GM23338 (cell line): ENCODE results near the gene AHNAK2. TPM values are rescaled to one million over a fixed set of nuclear protein-coding genes. Genes with fewer than 3 reads are reported as not detected.

Source experiments
- ATAC-seq: fragments of 200-7000 bp; cut with Tn5 transposase; 3 replicates; pipeline ENCODE4 v1.9.1; 2020
- DNase-seq: peaks from one replicate; pipeline ENCODE4 v3.0.0-alpha.2; 2015; ENCODE audit warnings: low spot score
- H2AFZ ChIP-seq: fragments of 200-600 bp; sonication (generic); 2 replicates; pipeline ENCODE4 v1.8.0; 2016; ENCODE audit warnings: antibody characterized with exemption, mild to moderate bottlenecking, moderate library complexity
- H3F3A ChIP-seq: fragments of 200-600 bp; sonication (generic); replicated peaks from 2 replicates; pipeline ENCODE4 v1.8.0; 2017; ENCODE audit warnings: antibody characterized with exemption, mixed run types, low read depth
- H3K27ac ChIP-seq: fragments of 200-600 bp; sonication (generic); 2 replicates; pipeline ENCODE4 v1.6.1; 2016; ENCODE audit warnings: low read depth
- H3K27me3 ChIP-seq: fragments of 200-600 bp; sonication (generic); 2 replicates; pipeline ENCODE4 v1.8.0; 2016; ENCODE audit warnings: mild to moderate bottlenecking, mixed run types, moderate library complexity; ENCODE audit not compliant: insufficient read depth
- H3K36me3 ChIP-seq: fragments of 200-600 bp; sonication (generic); 2 replicates; pipeline ENCODE4 v1.8.0; 2016; ENCODE audit warnings: mild to moderate bottlenecking; ENCODE audit not compliant: insufficient read depth
- H3K4me1 ChIP-seq: fragments of 200-600 bp; sonication (generic); 2 replicates; pipeline ENCODE4 v1.8.0; 2016; ENCODE audit warnings: mild to moderate bottlenecking, moderate library complexity; ENCODE audit not compliant: insufficient read depth
- H3K4me2 ChIP-seq: fragments of 200-600 bp; sonication (generic); 2 replicates; pipeline ENCODE4 v1.7.1; 2017; ENCODE audit warnings: mixed run types
- H3K4me3 ChIP-seq: fragments of 200-600 bp; sonication (generic); 2 replicates; pipeline ENCODE4 v1.6.1; 2016; ENCODE audit warnings: mixed run types
- H3K79me2 ChIP-seq: fragments of 200-600 bp; sonication (generic); replicated peaks from 2 replicates; pipeline ENCODE4 v1.8.0; 2017; ENCODE audit warnings: mild to moderate bottlenecking; ENCODE audit not compliant: insufficient read depth
- H3K9me2 ChIP-seq: fragments of 200-600 bp; sonication (generic); 2 replicates; pipeline ENCODE4 v1.8.0; 2017; ENCODE audit not compliant: insufficient read depth
- H4K20me1 ChIP-seq: fragments of 200-600 bp; sonication (generic); replicated peaks from 2 replicates; pipeline ENCODE4 v1.8.0; 2017; ENCODE audit warnings: mild to moderate bottlenecking; ENCODE audit not compliant: insufficient read depth
- H3K27ac Mint-ChIP-seq: 2 replicates; pipeline ENCODE4 v1.8.0; 2020; ENCODE audit warnings: inconsistent platforms, mild to moderate bottlenecking, moderate library complexity, mixed read lengths
- H3K27me3 Mint-ChIP-seq: 3 replicates; pipeline ENCODE4 v1.8.0; 2022; ENCODE audit warnings: low read depth, mild to moderate bottlenecking, moderate library complexity, mixed read lengths, inconsistent platforms; ENCODE audit not compliant: insufficient read depth, poor library complexity
- H3K36me3 Mint-ChIP-seq: 3 replicates; pipeline ENCODE4 v1.8.0; 2021; ENCODE audit warnings: low read depth, mild to moderate bottlenecking, inconsistent platforms, moderate library complexity, mixed read lengths
- H3K4me1 Mint-ChIP-seq: 3 replicates; pipeline ENCODE4 v1.8.0; 2020; ENCODE audit warnings: mild to moderate bottlenecking, inconsistent platforms, mixed read lengths
- H3K4me3 Mint-ChIP-seq: 3 replicates; pipeline ENCODE4 v1.8.0; 2021; ENCODE audit warnings: moderate library complexity, mild to moderate bottlenecking, inconsistent platforms, mixed read lengths
- H3K9me3 Mint-ChIP-seq: 3 replicates; pipeline ENCODE4 v1.8.0; 2020; ENCODE audit warnings: moderate library complexity, mild to moderate bottlenecking, inconsistent platforms, mixed read lengths
- CTCF ChIP-seq, 2 experiments: fragments of 200-600 bp in 1 of 2; sonication (generic) in 1 of 2; conservative IDR thresholded peaks; 2 replicates each; pipeline versions ENCODE4 v1.5.1 to v1.6.1; 2016 to 2017; ENCODE audit warnings: antibody characterized with exemption in 2 of 2, low read depth in 2 of 2, mild to moderate bottlenecking in 2 of 2, moderate library complexity in 1 of 2
- ETS1 ChIP-seq: IDR thresholded peaks from 2 replicates; pipeline ENCODE4 v1.6.1; 2016; ENCODE audit warnings: antibody characterized with exemption
- EZH2phosphoT487 ChIP-seq: fragments of 200-600 bp; sonication (generic); IDR thresholded peaks from one replicate; pipeline ENCODE4 v1.8.1; 2018; ENCODE audit warnings: antibody characterized with exemption; ENCODE audit not compliant: unreplicated experiment
- JUNB ChIP-seq: IDR thresholded peaks from one replicate; pipeline ENCODE4 v1.6.1; 2016; ENCODE audit warnings: antibody characterized with exemption; ENCODE audit not compliant: unreplicated experiment
- POLR2AphosphoS5 ChIP-seq: IDR thresholded peaks from 2 replicates; pipeline ENCODE4 v1.6.1; 2016; ENCODE audit warnings: antibody characterized with exemption, low read depth
- REST ChIP-seq: IDR thresholded peaks from one replicate; pipeline ENCODE4 v1.6.1; 2018; ENCODE audit warnings: antibody characterized with exemption; ENCODE audit not compliant: unreplicated experiment
- ZNF114 ChIP-seq: fragments of 250-450 bp; sonication (Bioruptor Pico); IDR thresholded peaks from 2 replicates; pipeline ENCODE4 v1.5.0; 2020; ENCODE audit warnings: mild to moderate bottlenecking, moderate library complexity
- ZNF331 ChIP-seq: fragments of 250-450 bp; sonication (Bioruptor Pico); IDR thresholded peaks from 2 replicates; pipeline ENCODE4 v1.5.0; 2020; ENCODE audit warnings: low read depth, mild to moderate bottlenecking, moderate library complexity
- polyA plus RNA-seq: library from polyadenylated mRNA; unstranded; fragments of >200 nt; fragmentation: Nextera tagmentation; extraction: Ambion mirVana; gene quantifications from 2 replicates; pipeline ENCODE4 v1.2.1, GENCODE V29; 2016
- total RNA-seq: library from RNA; depleted of rRNA; stranded (reverse); fragments of >200 nt; shearing (Covaris generic); gene quantifications from 2 replicates; pipeline ENCODE4 v1.2.3, GENCODE V29; 2014
- TF ChIP-seq, protein P1 (sequence below): fragments of 250-450 bp; sonication (Bioruptor Pico); IDR thresholded peaks from 2 replicates; pipeline ENCODE4 v1.5.0; 2020; ENCODE audit warnings: mild to moderate bottlenecking, moderate library complexity

Gene AHNAK2
- total and polyA plus RNA-seq, 2 experiments from 2014 or later: 1.1 to 2.6 TPM

DNA sequence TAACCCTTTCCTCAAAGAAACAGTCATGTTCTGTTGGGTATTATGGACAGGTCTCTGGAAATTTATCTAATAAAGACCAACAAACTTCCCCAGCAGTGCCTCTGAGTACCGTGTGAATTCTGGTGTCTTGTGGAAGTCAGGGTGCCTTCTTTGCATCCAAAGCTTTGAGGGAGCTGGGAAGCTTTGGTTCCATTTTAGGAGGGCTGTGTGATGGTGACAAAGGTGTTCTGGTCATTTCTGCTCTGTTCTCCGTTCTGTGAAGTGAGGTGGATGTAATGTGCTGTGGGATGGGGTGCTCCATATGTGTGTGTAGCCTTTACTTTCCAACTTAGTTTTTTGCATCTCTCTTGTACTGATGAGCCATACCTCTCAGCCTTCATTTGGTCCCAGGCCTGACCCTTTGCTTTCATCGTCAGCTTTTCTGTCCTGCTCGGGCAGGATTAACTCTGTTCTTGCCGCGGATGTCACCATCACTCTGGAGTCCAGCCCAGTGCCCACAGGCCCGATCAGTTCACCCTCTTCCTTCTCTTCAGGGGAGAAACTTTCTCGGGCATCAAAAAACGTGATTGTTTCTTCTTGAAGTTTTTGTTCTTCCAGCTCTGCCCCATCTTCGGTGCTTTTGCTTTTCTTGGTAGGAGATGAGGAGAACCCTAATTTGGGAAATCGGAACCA, 40.3 kb downstream of the AHNAK2 start:
- H3K27me3 Mint-ChIP-seq: peaks cover 45% of the 10 kb centered on the region
- no peak overlapping the region for H3K4me3 Mint-ChIP-seq
- H3F3A ChIP-seq: no peaks in the 10 kb centered on the region
- no peaks in the 10 kb centered on the region for H3K9me2 ChIP-seq
- no peaks in the 10 kb centered on the region for H4K20me1 ChIP-seq
- peaks cover 7% of the 10 kb centered on the region; the same call in 1 of the 3 replicates for H3K9me3 Mint-ChIP-seq
- no peak overlapping the region for H3K27ac Mint-ChIP-seq
- H3K36me3 Mint-ChIP-seq: peaks cover 3% of the 10 kb centered on the region; the same call in 1 of the 3 replicates
- H3K4me3 ChIP-seq: no peak overlapping the region
- H3K4me1 Mint-ChIP-seq: no peaks in the 10 kb centered on the region; the same call in 2 of the 3 replicates
- ATAC-seq (no peak), DNase-seq (no peak)
- no peak overlapping the region for H3K4me2 ChIP-seq
- peaks cover 48% of the 10 kb centered on the region for H3K27me3 ChIP-seq
- no peak for TF ChIP-seq POLR2AphosphoS5
- TF ChIP-seq JUNB: no peak
- TF ChIP-seq ZNF331 (CRISPR knock-in tag): no peak
- TF ChIP-seq ETS1: no peak
- no peak for TF ChIP-seq REST
- TF ChIP-seq EZH2phosphoT487: no peak
- no peak for TF ChIP-seq CTCF (conservative IDR thresholded peaks at IDR 0.05; ENCODE audit: low read depth in 2 of 2)
- TF ChIP-seq, protein P1, sequence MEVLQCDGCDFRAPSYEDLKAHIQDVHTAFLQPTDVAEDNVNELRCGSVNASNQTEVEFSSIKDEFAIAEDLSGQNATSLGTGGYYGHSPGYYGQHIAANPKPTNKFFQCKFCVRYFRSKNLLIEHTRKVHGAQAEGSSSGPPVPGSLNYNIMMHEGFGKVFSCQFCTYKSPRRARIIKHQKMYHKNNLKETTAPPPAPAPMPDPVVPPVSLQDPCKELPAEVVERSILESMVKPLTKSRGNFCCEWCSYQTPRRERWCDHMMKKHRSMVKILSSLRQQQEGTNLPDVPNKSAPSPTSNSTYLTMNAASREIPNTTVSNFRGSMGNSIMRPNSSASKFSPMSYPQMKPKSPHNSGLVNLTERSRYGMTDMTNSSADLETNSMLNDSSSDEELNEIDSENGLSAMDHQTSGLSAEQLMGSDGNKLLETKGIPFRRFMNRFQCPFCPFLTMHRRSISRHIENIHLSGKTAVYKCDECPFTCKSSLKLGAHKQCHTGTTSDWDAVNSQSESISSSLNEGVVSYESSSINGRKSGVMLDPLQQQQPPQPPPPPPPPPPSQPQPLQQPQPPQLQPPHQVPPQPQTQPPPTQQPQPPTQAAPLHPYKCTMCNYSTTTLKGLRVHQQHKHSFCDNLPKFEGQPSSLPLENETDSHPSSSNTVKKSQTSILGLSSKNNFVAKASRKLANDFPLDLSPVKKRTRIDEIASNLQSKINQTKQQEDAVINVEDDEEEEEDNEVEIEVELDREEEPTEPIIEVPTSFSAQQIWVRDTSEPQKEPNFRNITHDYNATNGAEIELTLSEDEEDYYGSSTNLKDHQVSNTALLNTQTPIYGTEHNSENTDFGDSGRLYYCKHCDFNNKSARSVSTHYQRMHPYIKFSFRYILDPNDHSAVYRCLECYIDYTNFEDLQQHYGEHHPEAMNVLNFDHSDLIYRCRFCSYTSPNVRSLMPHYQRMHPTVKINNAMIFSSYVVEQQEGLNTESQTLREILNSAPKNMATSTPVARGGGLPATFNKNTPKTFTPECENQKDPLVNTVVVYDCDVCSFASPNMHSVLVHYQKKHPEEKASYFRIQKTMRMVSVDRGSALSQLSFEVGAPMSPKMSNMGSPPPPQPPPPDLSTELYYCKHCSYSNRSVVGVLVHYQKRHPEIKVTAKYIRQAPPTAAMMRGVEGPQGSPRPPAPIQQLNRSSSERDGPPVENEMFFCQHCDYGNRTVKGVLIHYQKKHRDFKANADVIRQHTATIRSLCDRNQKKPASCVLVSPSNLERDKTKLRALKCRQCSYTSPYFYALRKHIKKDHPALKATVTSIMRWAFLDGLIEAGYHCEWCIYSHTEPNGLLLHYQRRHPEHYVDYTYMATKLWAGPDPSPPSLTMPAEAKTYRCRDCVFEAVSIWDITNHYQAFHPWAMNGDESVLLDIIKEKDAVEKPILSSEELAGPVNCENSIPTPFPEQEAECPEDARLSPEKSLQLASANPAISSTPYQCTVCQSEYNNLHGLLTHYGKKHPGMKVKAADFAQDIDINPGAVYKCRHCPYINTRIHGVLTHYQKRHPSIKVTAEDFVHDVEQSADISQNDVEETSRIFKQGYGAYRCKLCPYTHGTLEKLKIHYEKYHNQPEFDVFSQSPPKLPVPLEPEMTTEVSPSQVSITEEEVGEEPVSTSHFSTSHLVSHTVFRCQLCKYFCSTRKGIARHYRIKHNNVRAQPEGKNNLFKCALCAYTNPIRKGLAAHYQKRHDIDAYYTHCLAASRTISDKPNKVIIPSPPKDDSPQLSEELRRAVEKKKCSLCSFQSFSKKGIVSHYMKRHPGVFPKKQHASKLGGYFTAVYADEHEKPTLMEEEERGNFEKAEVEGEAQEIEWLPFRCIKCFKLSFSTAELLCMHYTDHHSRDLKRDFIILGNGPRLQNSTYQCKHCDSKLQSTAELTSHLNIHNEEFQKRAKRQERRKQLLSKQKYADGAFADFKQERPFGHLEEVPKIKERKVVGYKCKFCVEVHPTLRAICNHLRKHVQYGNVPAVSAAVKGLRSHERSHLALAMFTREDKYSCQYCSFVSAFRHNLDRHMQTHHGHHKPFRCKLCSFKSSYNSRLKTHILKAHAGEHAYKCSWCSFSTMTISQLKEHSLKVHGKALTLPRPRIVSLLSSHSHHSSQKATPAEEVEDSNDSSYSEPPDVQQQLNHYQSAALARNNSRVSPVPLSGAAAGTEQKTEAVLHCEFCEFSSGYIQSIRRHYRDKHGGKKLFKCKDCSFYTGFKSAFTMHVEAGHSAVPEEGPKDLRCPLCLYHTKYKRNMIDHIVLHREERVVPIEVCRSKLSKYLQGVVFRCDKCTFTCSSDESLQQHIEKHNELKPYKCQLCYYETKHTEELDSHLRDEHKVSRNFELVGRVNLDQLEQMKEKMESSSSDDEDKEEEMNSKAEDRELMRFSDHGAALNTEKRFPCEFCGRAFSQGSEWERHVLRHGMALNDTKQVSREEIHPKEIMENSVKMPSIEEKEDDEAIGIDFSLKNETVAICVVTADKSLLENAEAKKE (CRISPR knock-in tag): no peak
- TF ChIP-seq ZNF114 (CRISPR knock-in tag): no peak
- H3K36me3 ChIP-seq: no peaks in the 10 kb centered on the region
- no peaks in the 10 kb centered on the region for H3K4me1 ChIP-seq
- no peaks in the 10 kb centered on the region for H3K79me2 ChIP-seq
- H3K27ac ChIP-seq: no peak overlapping the region
- H2AFZ ChIP-seq: no peak overlapping the region
